Hepatocyte (in vitro differentiated cells): ENCODE measurements around the gene TPK1. TPM values are rescaled to one million over a fixed set of nuclear protein-coding genes. Genes with fewer than 3 reads are reported as not detected.

Experiments
- DNase-seq: peaks from one replicate; pipeline ENCODE4 v3.0.0-alpha.2; 2016; ENCODE audit warnings: low spot score
- H2AFZ ChIP-seq: fragments of 200-600 bp; sonication (generic); 2 replicates; pipeline ENCODE4 v1.6.0; 2016; ENCODE audit warnings: antibody characterized with exemption, mild to moderate bottlenecking
- H3K27ac ChIP-seq: fragments of 200-600 bp; sonication (generic); 2 replicates; pipeline ENCODE4 v1.5.1; 2016; ENCODE audit warnings: mild to moderate bottlenecking
- H3K27me3 ChIP-seq: fragments of 200-600 bp; sonication (generic); 2 replicates; pipeline ENCODE4 v1.6.1; 2016
- H3K36me3 ChIP-seq: fragments of 200-600 bp; sonication (generic); replicated peaks from 2 replicates; pipeline ENCODE4 v1.5.1; 2016; ENCODE audit warnings: low read depth; ENCODE audit not compliant: insufficient read depth
- H3K4me1 ChIP-seq: fragments of 200-600 bp; sonication (generic); 2 replicates; pipeline ENCODE4 v1.5.1; 2016; ENCODE audit warnings: mild to moderate bottlenecking, moderate library complexity; ENCODE audit not compliant: insufficient read depth
- H3K4me2 ChIP-seq: fragments of 200-600 bp; sonication (generic); 2 replicates; pipeline ENCODE4 v1.6.0; 2016
- H3K4me3 ChIP-seq: fragments of 200-600 bp; sonication (generic); 2 replicates; pipeline ENCODE4 v1.5.1; 2016; ENCODE audit warnings: mild to moderate bottlenecking
- H3K79me2 ChIP-seq: fragments of 200-600 bp; sonication (generic); 2 replicates; pipeline ENCODE4 v1.6.0; 2017; ENCODE audit warnings: mild to moderate bottlenecking
- H3K9me2 ChIP-seq: fragments of 200-600 bp; sonication (generic); replicated peaks from 2 replicates; pipeline ENCODE4 v1.6.0; 2017; ENCODE audit warnings: mild to moderate bottlenecking; ENCODE audit not compliant: insufficient read depth
- H3K9me3 ChIP-seq: fragments of 200-600 bp; sonication (generic); 2 replicates; pipeline ENCODE4 v1.5.1; 2016; ENCODE audit warnings: low read depth, mild to moderate bottlenecking
- H4K20me1 ChIP-seq: fragments of 200-600 bp; sonication (generic); 2 replicates; pipeline ENCODE4 v1.6.0; 2016; ENCODE audit warnings: mild to moderate bottlenecking; ENCODE audit not compliant: insufficient read depth, poor library complexity, severe bottlenecking
- CTCF ChIP-seq: fragments of 200-600 bp; sonication (generic); IDR thresholded peaks from 2 replicates; pipeline ENCODE4 v1.5.1; 2016; ENCODE audit warnings: antibody characterized with exemption, mild to moderate bottlenecking; ENCODE audit not compliant: poor library complexity
- EZH2 ChIP-seq: fragments of 200-600 bp; sonication (generic); IDR thresholded peaks from 2 replicates; pipeline ENCODE4 v1.6.1; 2016; ENCODE audit warnings: antibody characterized with exemption, mild to moderate bottlenecking, borderline replicate concordance
- EZH2phosphoT487 ChIP-seq: fragments of 200-600 bp; sonication (generic); IDR thresholded peaks from one replicate; pipeline ENCODE4 v1.6.1; 2018; ENCODE audit warnings: antibody characterized with exemption, mild to moderate bottlenecking, low read depth, moderate library complexity; ENCODE audit not compliant: unreplicated experiment, severe bottlenecking
- WGBS: methylation state at CpG from one replicate; pipeline ENCODE4 v1.1.6; 2016; ENCODE audit warnings: low lambda C conversion rate; ENCODE audit errors: missing lambda C conversion rate; 5-methylcytosine and 5-hydroxymethylcytosine counted together
- polyA plus RNA-seq: library from polyadenylated mRNA; unstranded; fragments of >200 nt; fragmentation: Nextera tagmentation; extraction: Ambion mirVana; gene quantifications from 2 replicates; pipeline ENCODE4 v1.2.1, GENCODE V29; 2016
- total RNA-seq: library from RNA; depleted of rRNA; stranded (reverse); fragments of >200 nt; gene quantifications from 2 replicates; pipeline ENCODE4 v1.2.3, GENCODE V29; 2014

The TPK1 gene
- total and polyA plus RNA-seq, 2 experiments from 2014 or later = 8.7 to 9.7 TPM

GRCh38 chr7:144628176-144628575, 207.7 kb downstream of the TPK1 start:
- H3K4me2 ChIP-seq = no peak overlapping the region
- no peak overlapping the region for H3K4me3 ChIP-seq
- H3K9me3 ChIP-seq = no peaks in the 10 kb centered on the region
- H3K27me3 ChIP-seq = no peaks in the 10 kb centered on the region
- no peak for DNase-seq
- H3K36me3 ChIP-seq = no peaks in the 10 kb centered on the region
- no peaks in the 10 kb centered on the region for H3K9me2 ChIP-seq
- H2AFZ ChIP-seq = no peak overlapping the region
- no peaks in the 10 kb centered on the region for H3K4me1 ChIP-seq
- no peak overlapping the region for H3K27ac ChIP-seq
- no peaks in the 10 kb centered on the region for H3K79me2 ChIP-seq
- 72% methylated on average over 2 of the region's 2 CpGs for WGBS
- no peak for TF ChIP-seq EZH2phosphoT487
- TF ChIP-seq CTCF = no peak
- TF ChIP-seq EZH2 = no peak
- no peaks in the 10 kb centered on the region for H4K20me1 ChIP-seq

GRCh38 chr7:144622745-144623144, 213.1 kb downstream of the TPK1 start:
- Histone ChIP-seq H3K4me1 (no peaks in the 10 kb centered on the region), H2AFZ (no peak overlapping the region), H3K79me2 (no peaks in the 10 kb centered on the region), H3K27me3 (no peaks in the 10 kb centered on the region), H4K20me1 (no peaks in the 10 kb centered on the region), H3K36me3 (no peaks in the 10 kb centered on the region), H3K27ac (no peak overlapping the region), H3K9me2 (no peaks in the 10 kb centered on the region), H3K4me2 (no peak overlapping the region), H3K9me3 (no peaks in the 10 kb centered on the region), H3K4me3 (no peak overlapping the region)
- 58% methylated on average over 3 of the region's 3 CpGs for WGBS
- no peak for DNase-seq
- no peak for TF ChIP-seq EZH2phosphoT487
- no peak for TF ChIP-seq EZH2
- TF ChIP-seq CTCF = no peak

- H3K9me3 ChIP-seq = no peaks in the 10 kb centered on the region
- H3K4me3 ChIP-seq = no peak overlapping the region
- H3K4me2 ChIP-seq = no peak overlapping the region
- no peaks in the 10 kb centered on the region for H3K27me3 ChIP-seq
- no peaks in the 10 kb centered on the region for H3K36me3 ChIP-seq
- H4K20me1 ChIP-seq = no peaks in the 10 kb centered on the region
- WGBS = 40% methylated on average over 3 of the region's 3 CpGs
- no peaks in the 10 kb centered on the region for H3K9me2 ChIP-seq
- no peak overlapping the region for H2AFZ ChIP-seq
- no peaks in the 10 kb centered on the region for H3K79me2 ChIP-seq
- TF ChIP-seq EZH2phosphoT487 = no peak
- TF ChIP-seq CTCF = no peak
- TF ChIP-seq EZH2 = no peak
- DNase-seq = no peak
- no peaks in the 10 kb centered on the region for H3K4me1 ChIP-seq
- no peak overlapping the region for H3K27ac ChIP-seq
Observed at GRCh38 chr7:144606261-144606660, 229.6 kb downstream of the TPK1 start.

GRCh38 chr7:144596953-144597352, 238.9 kb downstream of the TPK1 start:
- Histone ChIP-seq H3K9me3 (no peaks in the 10 kb centered on the region), H4K20me1 (no peaks in the 10 kb centered on the region), H3K4me3 (no peak overlapping the region), H3K4me2 (no peak overlapping the region), H2AFZ (no peak overlapping the region), H3K36me3 (no peaks in the 10 kb centered on the region), H3K9me2 (no peaks in the 10 kb centered on the region), H3K27me3 (no peaks in the 10 kb centered on the region), H3K79me2 (no peaks in the 10 kb centered on the region), H3K4me1 (no peaks in the 10 kb centered on the region), H3K27ac (no peak overlapping the region)
- no peak for DNase-seq
- 92% methylated on average over 4 of the region's 4 CpGs for WGBS
- no peak for TF ChIP-seq EZH2
